Measurements from ENCODE around the gene SIX6. TPM values are rescaled to one million over a fixed set of nuclear protein-coding genes. Genes with fewer than 3 reads are reported as not detected.
A peak's percentile ranks its signal among the peaks of the same experiment; 100 is the strongest.
"Not testable (repeated sequence)": the region's sequence is repeated elsewhere in the genome, so short reads cannot be mapped to it uniquely, and the experiment has no call there.

SIX6 gene
- total RNA-seq (2014; rRNA removed; shearing (Covaris generic)): not detected in 2 replicates
- polyA plus RNA-seq (2015; cell fraction: cytosol; rRNA removed): not detected in 2 replicates
- not detected in 2 replicates for polyA plus RNA-seq (2015; cell fraction: nucleus; rRNA removed)

DNA sequence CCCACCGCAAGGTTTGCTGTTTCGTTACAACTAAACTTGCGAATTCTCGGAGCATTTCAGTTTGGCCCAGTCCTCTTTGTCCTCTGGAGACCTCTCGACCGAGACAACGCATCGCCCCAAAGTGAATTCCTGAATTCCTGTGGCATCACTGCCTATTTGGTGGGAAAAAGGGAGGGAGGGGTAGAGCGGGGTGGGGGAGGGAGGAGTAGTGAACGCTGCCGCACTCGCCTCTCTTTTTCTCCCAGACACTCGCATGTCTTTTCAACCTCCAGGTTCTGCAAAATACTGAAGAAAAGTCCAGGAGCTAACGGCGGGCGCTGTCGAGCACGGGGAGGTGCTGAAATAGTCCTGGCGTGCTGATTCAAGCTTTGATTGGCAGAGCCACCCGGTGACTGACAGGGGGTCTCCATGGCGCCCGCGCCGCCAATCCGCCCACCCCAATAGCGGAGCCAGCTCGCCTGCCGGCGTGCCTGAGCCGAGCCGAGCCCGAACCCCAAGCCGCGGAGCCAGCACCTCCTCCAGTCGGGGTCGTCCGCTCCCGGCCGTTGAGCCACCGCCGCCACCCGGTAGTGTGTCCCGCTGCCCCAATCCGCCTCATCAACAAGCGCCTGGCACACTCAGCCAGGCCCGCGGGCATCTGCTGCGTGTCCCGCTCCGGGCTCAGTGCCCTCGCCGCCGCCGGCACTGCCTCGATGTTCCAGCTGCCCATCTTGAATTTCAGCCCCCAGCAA lies at the start of gene SIX6:
TSS of gene SIX6 (plus strand) at position 440 of the 731 bp plus-strand sequence. CDS start at position 693, 253 bp downstream.
- DNase-seq (ENCODE audit: low read depth): no peak

DNA sequence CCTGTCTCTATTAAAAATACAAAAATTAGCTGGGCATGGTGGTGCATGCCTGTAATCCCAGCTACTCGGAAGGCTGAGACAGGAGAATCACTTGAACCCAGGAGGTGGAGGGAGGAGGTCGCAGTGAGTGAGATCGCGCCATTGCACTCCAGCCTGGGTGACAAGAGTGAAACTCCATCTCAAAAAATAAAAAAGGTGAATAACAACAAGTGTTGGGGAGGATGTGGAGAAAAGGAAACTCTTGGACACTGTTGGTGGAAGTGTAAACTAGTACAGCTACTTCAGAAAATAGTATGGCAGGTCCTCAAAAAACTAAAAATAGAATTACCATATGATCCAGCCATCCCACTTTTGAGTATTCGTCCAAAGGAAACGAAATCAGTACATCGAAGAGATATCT lies 28.7 kb upstream of the SIX6 start:
- DNase-seq (ENCODE audit: low read depth): not testable (repeated sequence)

DNA sequence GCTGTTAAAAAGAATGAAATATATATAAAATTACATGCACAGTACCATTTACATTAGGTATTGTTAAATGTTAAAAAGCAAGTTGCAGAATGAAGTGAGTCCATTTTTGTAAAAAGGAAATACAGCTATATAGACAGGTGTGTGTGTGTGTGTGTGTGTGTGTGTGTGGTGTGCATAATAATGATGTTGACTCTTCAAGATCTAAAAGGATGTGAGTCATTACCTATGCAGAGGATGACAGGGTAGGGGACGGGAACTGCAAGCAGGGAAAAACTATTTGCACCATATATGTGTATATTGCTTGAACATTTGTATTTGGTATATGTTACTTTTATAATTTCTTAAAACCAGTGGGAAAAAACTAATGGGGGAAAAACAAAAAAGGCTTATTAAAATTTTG lies 26.2 kb upstream of the SIX6 start:
- DNase-seq (ENCODE audit: low read depth): peak; percentile 76

DNA sequence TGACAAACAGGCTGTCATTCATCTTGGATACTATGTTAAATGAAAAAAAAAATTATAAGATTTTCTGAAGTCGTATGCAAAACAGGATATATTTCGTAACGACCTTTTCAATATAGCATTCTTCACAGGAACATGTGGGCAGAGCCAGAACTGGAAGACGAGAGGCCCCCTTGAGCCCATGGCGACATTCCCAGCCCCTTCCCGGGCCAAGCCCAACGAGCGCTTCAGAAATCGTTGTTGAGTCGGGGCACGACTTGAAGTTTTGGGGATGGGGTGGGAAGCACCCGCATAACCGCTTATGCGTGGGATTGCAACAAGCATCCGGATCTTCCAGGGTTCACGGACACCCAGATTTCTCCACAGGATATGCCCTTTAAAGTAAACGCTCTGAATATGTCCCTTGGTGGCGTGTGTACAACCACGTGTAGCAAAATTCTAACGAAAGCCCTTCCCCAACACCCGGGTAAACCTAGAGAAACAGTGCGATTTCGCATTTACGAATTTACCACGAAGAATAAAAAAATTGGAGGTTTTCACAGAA lies 23.8 kb upstream of the SIX6 start:
- no peak for DNase-seq (ENCODE audit: low read depth)

DNA sequence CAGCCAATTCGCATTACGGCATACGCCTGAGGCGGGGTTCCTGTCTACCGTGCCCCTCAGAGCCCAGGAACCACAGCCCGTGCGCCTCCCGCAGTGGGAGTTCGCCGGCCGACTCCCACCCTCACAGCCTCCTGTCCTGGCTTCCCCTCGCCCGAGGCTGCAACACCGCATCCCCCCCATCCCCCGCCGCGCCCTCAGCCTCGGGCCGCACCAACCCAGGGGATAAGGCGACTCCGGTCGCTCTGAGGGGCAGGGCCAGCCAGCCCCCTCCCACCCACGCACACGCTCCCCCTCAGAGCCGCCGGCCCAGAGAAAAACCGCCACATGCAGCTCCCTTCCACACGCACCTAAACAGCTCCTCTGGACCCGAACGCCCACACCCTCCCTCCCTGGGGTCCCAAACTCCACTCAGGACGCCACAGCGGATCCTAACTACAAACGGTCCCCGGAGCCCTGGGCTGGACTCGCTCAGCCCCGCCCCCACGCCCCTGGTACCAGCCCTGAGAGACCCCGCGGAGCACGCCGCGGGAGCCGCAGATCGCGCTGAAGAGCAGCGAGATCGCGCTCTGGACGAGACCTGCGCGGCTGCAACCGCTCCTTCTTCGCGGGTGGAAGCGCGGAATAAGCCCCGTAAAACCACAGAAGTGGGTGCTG lies 23.2 kb upstream of the SIX6 start, which contains the start of gene C14orf39:
TSS of gene C14orf39 (minus strand) at position 466 of the 654 bp plus-strand sequence. CDS start 985 bp downstream, outside the sequence.
- DNase-seq (ENCODE audit: low read depth): no peak

DNA sequence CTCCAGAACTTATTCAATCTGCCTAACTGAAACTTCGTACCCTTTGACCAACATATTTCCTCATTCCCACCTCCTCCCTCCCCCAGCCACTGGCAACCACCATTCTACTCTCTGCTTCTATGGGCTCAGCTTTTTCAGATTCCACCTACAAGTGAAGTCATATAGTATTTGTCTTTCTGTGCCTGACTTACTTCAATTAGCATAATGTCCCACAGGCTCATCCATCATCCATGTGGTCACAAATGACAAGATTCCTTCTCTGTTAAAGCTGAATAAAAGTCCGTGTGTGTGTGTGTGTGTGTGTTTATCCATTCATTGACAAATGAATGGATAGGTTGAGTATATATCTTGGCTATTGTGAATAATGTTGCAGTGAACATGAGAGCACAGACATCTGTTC lies 21.7 kb upstream of the SIX6 start:
- DNase-seq (ENCODE audit: low read depth): no peak

DNA sequence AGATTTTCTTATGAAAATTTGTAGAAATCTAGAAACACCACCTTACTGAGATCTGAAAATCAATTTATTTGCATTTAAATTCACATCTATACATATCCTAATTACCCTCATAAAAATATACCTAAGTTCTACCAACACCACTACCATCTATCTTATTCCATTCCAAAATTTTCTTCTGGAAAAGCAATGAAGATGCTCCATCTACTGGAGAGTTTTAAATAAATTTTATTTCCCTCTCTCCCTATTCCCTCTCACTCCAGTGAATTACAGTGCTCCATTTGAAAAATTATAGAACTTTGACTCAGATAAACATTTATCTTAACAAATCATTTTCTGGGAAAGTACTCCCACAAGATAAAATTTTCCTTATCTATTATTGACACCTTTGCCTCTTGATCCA lies 20.8 kb upstream of the SIX6 start:
- no peak for DNase-seq (ENCODE audit: low read depth)

DNA sequence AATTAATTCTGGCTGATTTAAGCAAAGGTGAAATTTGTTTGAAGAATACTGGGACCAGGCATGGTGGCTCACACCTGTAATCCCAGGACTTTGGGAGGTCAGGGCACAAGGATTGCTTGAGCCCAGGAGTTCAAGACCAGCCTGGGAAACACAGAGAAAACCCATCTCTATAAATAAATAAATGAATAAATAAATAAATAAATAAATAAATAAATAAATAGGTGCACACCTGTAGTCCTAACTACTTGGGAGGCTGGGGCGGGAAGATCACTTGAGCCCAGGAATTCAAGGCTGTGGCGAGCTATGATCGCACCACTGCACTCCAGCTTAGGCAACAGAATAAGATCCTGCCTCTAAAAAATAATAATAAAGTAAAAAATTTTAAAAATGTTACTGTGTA lies 18.7 kb upstream of the SIX6 start:
- no peak for DNase-seq (ENCODE audit: low read depth)

DNA sequence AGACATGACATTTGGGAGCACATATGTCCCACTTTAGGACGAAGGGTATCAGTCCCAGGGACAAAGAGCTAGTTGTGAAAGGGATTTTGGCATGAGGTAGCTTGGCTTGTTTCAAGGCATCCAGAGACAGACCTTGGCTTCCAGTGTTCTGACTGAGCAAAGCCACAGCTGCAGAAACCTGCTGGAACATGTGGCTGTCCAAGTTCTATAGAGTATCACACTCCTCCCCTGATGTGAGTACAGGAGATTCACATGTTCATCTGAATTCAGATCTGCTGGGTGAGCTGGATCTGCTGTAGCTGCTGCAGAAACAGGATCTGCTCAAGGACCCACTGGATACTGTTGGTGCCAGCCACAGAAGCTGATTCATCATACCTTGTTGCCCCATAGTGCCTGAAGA lies 13.0 kb upstream of the SIX6 start:
- no peak for DNase-seq (ENCODE audit: low read depth)

DNA sequence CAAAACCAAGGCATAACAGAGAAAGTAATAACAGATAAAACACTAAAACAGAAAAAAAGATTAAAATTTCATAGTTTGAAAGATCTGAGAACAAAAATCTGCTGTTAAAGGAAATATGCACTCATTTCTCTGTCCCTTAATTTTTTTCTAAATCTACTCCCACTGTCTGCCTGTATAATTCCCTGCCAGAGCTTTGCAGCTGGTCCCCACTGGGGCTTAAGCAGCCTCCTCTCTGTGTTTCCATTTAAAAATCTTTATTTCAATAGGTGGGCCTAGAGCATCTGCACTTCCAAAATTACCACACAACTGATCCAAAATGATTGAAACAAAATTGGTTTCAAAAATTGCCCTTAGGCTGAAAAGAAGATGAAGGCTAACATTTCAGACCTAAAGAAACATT lies 6.4 kb upstream of the SIX6 start:
- DNase-seq (ENCODE audit: low read depth): no peak

DNA sequence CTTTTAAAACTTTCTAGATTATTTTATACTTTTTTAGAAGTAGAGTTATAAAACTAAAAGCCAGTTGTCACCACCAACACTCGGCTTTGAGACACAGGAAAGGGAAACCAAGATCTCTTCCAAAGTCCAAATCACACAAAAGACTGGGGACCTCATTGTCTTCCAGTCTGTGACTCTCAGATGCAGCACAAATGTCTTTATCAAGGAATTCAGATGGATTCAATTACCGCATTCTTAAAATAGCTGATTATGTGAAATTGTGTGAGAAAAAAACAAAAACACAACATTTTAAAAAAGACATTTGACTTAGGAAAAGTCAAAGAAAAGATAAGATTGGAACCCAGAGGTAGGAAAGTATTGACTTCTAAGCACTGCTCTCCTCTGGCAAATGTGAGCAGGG lies 3.5 kb upstream of the SIX6 start:
- DNase-seq (ENCODE audit: low read depth): no peak

DNA sequence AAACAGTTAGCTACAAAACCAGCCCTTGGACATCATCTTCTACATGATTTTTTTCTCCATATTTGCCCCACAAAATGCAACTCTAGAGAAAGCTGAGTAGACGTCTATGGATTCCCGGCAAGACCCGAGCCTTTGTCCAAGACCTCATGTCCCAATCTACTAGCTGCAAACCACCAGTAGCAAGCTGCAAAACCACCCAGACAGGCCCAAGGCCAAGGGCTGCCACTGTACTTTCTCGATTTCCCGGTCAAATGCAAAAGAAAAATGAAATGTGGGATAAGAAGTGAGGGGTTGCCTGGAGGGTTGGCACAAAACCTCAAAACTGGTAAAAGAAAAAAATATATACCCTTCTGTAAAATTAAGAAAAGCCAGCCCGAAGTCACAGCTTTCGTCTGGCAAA lies 2.9 kb upstream of the SIX6 start:
- DNase-seq (ENCODE audit: low read depth): no peak

DNA sequence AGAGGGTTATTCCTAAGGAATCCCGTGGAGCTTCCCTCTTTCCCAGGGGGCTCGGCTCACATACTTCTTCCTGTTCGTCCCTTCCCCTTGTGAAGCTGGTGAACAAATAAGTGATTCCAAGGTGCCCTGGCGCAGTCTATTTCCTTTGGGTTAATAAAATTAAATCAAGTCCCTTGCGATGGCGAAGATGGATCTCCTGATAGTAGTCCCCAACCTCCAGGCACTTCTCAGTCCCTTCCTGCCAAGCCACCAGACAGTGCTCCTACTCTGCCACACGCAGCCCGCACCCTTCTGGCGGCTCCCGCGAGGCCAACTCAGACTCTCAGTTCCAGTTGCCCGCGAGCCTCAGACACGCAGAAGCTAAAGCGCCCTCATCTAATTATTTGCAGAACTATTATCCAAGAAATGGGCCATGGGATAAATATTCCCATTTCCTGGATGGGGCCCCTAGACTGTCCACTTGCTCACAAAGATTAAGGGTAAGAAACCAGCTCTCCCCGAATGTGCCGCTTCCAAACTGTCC lies 2.4 kb upstream of the SIX6 start:
- DNase-seq (ENCODE audit: low read depth): no peak

DNA sequence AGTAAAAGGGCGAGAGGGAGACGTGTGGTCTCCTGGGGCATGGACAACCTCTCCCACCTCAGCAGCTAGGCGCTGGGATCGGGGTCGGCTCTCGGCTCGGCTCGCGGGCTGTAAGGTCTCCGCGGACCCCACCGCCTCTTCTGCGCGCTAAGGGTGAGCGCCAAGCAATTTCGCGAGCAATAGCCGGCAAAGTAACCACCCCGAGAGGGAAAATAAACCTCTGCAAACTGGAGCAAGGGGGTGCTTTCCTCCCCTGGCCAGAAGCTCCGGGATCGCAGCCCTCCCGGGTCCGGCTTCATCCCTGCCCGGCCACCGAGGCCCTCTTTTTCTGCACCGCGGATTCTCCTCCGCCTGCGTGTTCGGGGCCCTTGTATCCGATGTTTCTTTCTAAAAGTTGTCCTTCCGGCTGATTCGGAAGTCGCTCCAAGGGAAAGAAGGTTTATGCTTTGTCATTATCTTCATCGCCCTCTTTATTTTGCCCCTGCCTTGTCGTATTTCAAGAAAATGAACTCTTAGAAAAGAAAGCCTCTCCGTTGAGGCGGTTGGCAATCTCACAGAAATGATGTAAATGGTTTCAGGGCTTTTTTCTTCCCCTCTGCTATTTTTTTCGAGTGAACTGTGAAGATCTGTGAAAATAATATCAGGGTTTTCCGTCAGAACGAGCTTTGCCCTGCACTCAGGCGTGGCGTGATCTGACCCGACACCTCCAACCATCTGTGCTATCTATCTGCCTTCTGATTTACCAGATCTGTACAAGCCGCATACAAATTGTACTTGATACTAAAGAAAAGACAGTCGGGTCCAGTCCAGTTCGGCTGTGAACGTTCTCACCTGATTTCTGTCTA lies 1.7 kb upstream of the SIX6 start:
- DNase-seq (ENCODE audit: low read depth): no peak

DNA sequence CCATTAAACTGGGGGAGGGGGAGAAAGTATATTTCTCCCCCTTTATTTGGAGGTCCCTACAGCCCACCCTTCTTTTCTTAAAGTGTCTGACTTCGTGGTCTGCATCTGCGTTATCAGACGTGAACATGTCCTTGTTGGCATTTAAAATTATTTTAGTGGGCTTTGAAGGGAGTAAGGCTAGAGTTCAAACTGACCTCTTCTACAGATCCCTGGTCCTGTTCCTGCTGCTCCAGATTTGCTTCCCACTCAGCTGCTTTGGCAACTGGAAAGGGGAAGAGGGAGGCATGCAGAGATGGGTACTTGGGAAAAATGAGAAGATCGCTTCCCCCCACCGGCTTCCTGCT lies 611 bp upstream of the SIX6 start:
- DNase-seq (ENCODE audit: low read depth): no peak

DNA sequence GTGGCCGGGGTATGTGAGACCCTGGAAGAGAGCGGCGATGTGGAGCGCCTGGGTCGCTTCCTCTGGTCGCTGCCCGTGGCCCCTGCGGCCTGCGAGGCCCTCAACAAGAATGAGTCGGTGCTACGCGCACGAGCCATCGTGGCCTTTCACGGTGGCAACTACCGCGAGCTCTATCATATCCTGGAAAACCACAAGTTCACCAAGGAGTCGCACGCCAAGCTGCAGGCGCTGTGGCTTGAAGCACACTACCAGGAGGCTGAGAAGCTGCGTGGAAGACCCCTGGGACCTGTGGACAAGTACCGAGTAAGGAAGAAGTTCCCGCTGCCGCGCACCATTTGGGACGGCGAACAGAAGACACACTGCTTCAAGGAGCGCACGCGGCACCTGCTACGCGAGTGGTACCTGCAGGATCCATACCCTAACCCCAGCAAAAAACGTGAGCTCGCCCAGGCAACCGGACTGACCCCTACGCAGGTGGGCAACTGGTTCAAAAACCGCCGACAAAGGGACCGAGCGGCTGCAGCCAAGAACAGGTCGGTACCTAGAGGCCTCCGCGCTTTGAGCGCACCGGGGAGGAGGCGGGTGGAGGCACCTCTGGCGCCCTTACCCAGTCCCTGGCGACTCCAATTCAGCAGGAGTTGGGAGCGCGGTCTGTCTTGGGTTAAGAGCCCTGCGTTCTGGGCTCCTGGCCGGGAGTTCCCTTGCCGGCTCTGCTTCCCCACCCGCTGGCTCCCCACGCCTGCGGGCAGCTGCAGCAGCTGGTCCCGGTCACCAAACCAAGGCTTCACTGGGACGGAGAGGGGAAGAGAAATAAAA lies 700 bp downstream of the SIX6 start:
- no peak for DNase-seq (ENCODE audit: low read depth)

DNA sequence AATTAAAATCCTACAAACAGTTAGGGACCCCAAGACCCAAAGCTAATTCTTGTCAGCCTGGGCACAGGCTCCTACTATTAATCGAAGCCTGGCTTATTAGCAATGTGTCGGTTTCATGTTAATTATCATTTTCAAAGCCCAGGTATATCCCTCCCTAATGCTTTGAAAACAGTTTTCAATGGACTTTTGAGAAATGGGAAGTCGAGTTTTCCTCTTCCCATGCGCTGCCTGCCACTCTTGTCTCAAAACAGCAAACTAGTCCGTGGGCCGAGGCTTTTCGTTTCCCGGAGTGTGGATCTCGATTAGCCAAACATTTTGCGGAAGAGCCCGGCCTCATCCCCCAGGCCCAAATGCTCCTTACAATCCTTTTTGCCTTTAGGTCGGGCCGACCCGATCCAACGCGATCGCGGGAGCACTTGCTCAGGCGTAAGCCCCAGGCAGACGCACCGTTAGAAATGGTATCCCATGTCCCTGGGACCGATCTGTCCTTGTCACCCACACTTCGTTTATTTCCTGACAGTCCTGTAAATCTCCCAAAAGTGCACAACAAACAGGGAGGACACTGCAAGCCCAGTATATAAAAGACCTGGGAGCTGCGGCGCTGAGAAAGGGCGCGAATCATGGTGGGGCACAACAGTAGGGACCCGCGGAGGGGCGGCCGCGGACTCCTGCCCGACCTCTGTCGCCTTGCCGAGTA lies 1.5 kb downstream of the SIX6 start:
- DNase-seq (ENCODE audit: low read depth): no peak

DNA sequence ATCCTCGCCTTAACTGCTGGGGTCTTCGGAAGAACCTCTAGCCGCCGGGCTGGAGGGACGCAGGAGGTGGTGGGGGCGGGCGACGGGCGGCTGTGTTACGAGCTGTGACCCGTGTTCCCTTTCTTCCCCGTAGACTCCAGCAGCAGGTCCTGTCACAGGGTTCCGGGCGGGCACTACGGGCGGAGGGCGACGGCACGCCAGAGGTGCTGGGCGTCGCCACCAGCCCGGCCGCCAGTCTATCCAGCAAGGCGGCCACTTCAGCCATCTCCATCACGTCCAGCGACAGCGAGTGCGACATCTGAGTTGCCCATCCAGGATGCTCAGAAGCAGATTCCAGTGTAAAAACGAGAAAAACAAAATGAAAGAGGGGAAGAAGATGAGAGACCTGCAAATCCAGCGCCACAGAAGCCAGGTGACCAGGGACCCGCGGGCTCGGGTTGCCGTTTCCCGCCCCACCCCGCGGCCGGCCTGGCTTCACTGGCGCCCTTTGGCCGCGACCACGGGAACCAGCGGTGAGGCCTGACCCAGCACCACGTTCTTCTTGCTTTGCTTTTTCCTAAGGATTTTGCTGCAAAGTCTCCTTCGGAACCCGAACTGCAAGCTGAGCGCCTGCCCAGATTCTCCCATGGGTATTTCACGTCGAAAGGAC lies 2.1 kb downstream of the SIX6 start:
- DNase-seq (ENCODE audit: low read depth): no peak

DNA sequence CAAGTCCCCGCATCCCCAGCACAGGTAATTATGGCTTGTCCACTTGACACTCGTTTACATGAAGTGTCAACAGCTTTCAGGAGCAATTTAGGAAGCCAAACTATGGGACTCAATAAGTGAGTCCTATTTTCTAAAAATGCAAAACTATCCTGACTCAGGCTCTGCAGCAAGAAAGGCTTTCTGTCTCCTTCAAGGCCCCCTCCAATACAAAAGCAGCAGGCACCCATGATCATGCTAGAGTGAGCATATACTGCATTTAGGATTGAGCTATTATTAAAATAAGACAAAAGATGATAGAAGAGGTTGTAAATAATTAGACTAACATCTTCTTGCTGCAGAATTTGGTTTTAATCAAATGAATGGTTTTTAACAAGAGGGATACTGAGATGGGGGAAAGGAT lies 3.2 kb downstream of the SIX6 start:
- no peak for DNase-seq (ENCODE audit: low read depth)

All from HT1080 (cell line).